AG04449 (cell line): ENCODE measurements around the gene TGFA.

ENCODE experiments used
- CTCF ChIA-PET: fragments of 350-600 bp; formaldehyde crosslinking; extraction: SDS; loops from one replicate; lab custom pipeline; 2021; ENCODE audit warnings: antibody characterized with exemption; lab: Yijun Ruan, JAX
- POLR2A ChIA-PET: fragments of 400-600, 350-600 bp; formaldehyde crosslinking; extraction: SDS; loops from one replicate; lab custom pipeline; 2020; ENCODE audit warnings: antibody characterized with exemption, inconsistent platforms; lab: Yijun Ruan, JAX
- DNase-seq: peaks from one replicate; pipeline ENCODE4 v3.0.0-alpha.2; 2010; ENCODE audit warnings: low read depth, low spot score
- H3K4me3 ChIP-seq: 2 replicates; pipeline ENCODE4 v1.5.1; 2011; ENCODE audit warnings: low read depth, mild to moderate bottlenecking, control low read depth, low read length
- TF ChIP-seq, protein P1 (sequence below): IDR thresholded peaks from one replicate; pipeline ENCODE4 v1.5.1; 2011; ENCODE audit warnings: mild to moderate bottlenecking, moderate library complexity, low read length, control low read depth, inconsistent platforms; ENCODE audit not compliant: insufficient read depth; ENCODE audit errors: missing control alignments

The TGFA gene

GRCh38 chr2:70566464-70566863 lies 12.8 kb upstream of the TGFA start:
- no peak overlapping the region for H3K4me3 ChIP-seq
- TF ChIP-seq, protein P1, sequence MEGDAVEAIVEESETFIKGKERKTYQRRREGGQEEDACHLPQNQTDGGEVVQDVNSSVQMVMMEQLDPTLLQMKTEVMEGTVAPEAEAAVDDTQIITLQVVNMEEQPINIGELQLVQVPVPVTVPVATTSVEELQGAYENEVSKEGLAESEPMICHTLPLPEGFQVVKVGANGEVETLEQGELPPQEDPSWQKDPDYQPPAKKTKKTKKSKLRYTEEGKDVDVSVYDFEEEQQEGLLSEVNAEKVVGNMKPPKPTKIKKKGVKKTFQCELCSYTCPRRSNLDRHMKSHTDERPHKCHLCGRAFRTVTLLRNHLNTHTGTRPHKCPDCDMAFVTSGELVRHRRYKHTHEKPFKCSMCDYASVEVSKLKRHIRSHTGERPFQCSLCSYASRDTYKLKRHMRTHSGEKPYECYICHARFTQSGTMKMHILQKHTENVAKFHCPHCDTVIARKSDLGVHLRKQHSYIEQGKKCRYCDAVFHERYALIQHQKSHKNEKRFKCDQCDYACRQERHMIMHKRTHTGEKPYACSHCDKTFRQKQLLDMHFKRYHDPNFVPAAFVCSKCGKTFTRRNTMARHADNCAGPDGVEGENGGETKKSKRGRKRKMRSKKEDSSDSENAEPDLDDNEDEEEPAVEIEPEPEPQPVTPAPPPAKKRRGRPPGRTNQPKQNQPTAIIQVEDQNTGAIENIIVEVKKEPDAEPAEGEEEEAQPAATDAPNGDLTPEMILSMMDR = no peak
- no peak for DNase-seq
- CTCF ChIA-PET = no interaction called here
- POLR2A ChIA-PET = no interaction called here

- H3K4me3 ChIP-seq = no peak overlapping the region
- POLR2A ChIA-PET = no interaction called here
- TF ChIP-seq, protein P1 = no peak
- CTCF ChIA-PET = interaction anchor here (0.7 kb wide), 1 partner anchor 52 kb away, joined by 3 read pairs; no protein-coding TSS in a partner anchor
- no peak for DNase-seq
Observed at GRCh38 chr2:70565039-70565731, 11.6 kb upstream of the TGFA start.

DNA sequence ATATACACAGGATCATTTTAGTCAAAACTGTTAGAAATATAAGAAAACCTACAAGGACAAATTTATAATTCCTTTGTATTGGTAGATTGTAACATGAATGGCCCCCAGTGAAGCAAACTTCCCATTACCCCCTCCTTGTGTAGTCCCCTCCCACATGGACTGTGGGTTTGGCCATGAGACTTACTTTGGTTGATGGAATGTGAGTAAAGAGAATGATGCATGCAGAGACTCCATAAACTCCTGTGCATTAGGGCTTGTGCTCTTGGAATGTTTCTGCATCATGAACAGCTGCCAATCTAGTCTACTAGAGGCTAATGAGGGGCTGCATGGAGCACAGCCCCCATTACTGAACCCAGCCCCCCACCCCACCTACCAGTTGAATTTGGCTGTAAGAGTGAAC lies 8.3 kb upstream of the TGFA start:
- TF ChIP-seq, protein P1 = no peak
- ChIA-PET CTCF (interaction anchor here (1.3 kb wide), 1 partner anchor 10 kb away, joined by 3 read pairs; no protein-coding TSS in a partner anchor), POLR2A (no interaction called here)

DNA sequence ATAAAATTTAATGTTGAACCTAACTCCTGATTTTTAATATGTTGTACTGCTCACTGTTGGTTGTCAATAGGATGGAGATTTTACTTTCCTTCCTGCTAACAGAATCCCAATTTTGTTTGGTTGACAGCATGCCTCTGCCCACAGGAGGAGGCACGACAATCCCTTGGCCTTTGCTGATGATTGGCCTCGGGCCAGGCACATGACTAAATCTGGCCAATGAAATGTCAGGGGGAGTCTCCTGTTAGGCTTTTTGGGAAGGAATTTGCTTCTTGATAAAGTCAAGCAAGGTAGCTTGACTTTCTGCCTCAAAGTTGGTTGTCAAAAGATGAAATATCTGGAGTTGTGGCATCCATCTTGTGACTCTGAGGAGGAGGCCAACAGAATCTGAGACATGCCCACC lies 6.8 kb upstream of the TGFA start:
- POLR2A ChIA-PET = no interaction called here
- CTCF ChIA-PET = interaction anchor here (1.3 kb wide), 1 partner anchor 8 kb away, joined by 3 read pairs; no protein-coding TSS in a partner anchor
- no peak for DNase-seq
- H3K4me3 ChIP-seq = no peak overlapping the region
- TF ChIP-seq, protein P1 = no peak

More for the DNA sequence above, 8.3 kb upstream of the TGFA start:
- no peak overlapping the region for H3K4me3 ChIP-seq
- no peak for DNase-seq

- POLR2A ChIA-PET = no interaction called here
Observed at GRCh38 chr2:70560040-70560439, 6.4 kb upstream of the TGFA start.

GRCh38 chr2:70558195-70558808 lies 4.7 kb upstream of the TGFA start:
- ChIA-PET CTCF (interaction anchor here (1.2 kb wide), 1 partner anchor 256 kb away, joined by 3 read pairs; no protein-coding TSS in a partner anchor), POLR2A (no interaction called here)
- no peak for DNase-seq
- TF ChIP-seq, protein P1 = no peak
- no peak overlapping the region for H3K4me3 ChIP-seq

More at GRCh38 chr2:70560040-70560439, 6.4 kb upstream of the TGFA start:
- CTCF ChIA-PET = no interaction called here
- TF ChIP-seq, protein P1 = no peak
- DNase-seq = no peak
- H3K4me3 ChIP-seq = no peak overlapping the region
